Caco-2 (cell line): Measurements from ENCODE around the gene CERKL. TPM values are rescaled to one million over a fixed set of nuclear protein-coding genes. Genes with fewer than 3 reads are reported as not detected.

Source experiments
- BruUV-seq: library from RNA; stranded (reverse); fragments of 400-500 nt; replicated peaks from 2 replicates; lab custom pipeline; 2021; lab: Mats Ljungman, UMichigan
- CTCF ChIA-PET: fragments of 300-600 bp; sonication (Branson Sonifier 250); formaldehyde crosslinking; loops from one replicate; lab custom pipeline; 2022; ENCODE audit warnings: antibody characterized with exemption; lab: Charles Lee
- POLR2A ChIA-PET: fragments of 300-600 bp; sonication (Branson Sonifier 250); formaldehyde crosslinking; loops from one replicate; lab custom pipeline; 2022; ENCODE audit warnings: antibody characterized with exemption; lab: Charles Lee
- DNase-seq, 2 experiments: peaks; one replicate each; pipeline versions ENCODE4 v3.0.0 to v3.0.0-alpha.2; 2020 to 2022
- H3K27me3 ChIP-seq: replicated peaks from 2 replicates; pipeline ENCODE4 v1.6.0; 2011; ENCODE audit warnings: low read length; ENCODE audit not compliant: control insufficient read depth, insufficient read depth
- H3K36me3 ChIP-seq: 2 replicates; pipeline ENCODE4 v1.5.1; 2011; ENCODE audit warnings: low read length; ENCODE audit not compliant: control insufficient read depth, insufficient read depth
- H3K4me1 ChIP-seq: fragments of 250-450 bp; sonication (Bioruptor Pico); 2 replicates; pipeline ENCODE4 v1.5.1; 2020; ENCODE audit warnings: mild to moderate bottlenecking
- H3K4me3 ChIP-seq: 2 replicates; pipeline ENCODE4 v1.5.1; 2011; ENCODE audit warnings: low read depth, mild to moderate bottlenecking, control low read depth, low read length
- H3K9me3 ChIP-seq: fragments of 250-450 bp; sonication (Bioruptor Pico); 2 replicates; pipeline ENCODE4 v1.5.1; 2020; ENCODE audit warnings: mild to moderate bottlenecking, moderate library complexity
- H3K27ac Mint-ChIP-seq: one replicate; pipeline ENCODE4 v1.8.0; 2022; ENCODE audit warnings: mixed read lengths; ENCODE audit not compliant: unreplicated experiment
- H3K27me3 Mint-ChIP-seq: one replicate; pipeline ENCODE4 v1.8.0; 2022; ENCODE audit warnings: mixed read lengths; ENCODE audit not compliant: insufficient read depth, unreplicated experiment
- H3K36me3 Mint-ChIP-seq: one replicate; pipeline ENCODE4 v1.8.0; 2022; ENCODE audit warnings: mild to moderate bottlenecking, mixed read lengths; ENCODE audit not compliant: insufficient read depth, unreplicated experiment
- H3K4me1 Mint-ChIP-seq: one replicate; pipeline ENCODE4 v1.8.0; 2022; ENCODE audit warnings: low read depth, mixed read lengths; ENCODE audit not compliant: unreplicated experiment
- H3K4me3 Mint-ChIP-seq: one replicate; pipeline ENCODE4 v1.8.0; 2022; ENCODE audit warnings: mild to moderate bottlenecking, moderate library complexity, mixed read lengths; ENCODE audit not compliant: unreplicated experiment
- H3K9me3 Mint-ChIP-seq: one replicate; pipeline ENCODE4 v1.8.0; 2022; ENCODE audit warnings: mixed read lengths; ENCODE audit not compliant: unreplicated experiment
- CTCF ChIP-seq, 2 experiments: fragments of 200-600 bp in 1 of 2; IDR thresholded peaks; 1 replicate in 1 of 2; 2 replicates in 1 of 2; pipeline versions ENCODE4 v1.5.1 to v1.8.0; 2011 to 2022; ENCODE audit warnings: antibody characterized with exemption in 1 of 2, control low read depth in 1 of 2, inconsistent platforms in 1 of 2, low read depth in 1 of 2, low read length in 1 of 2, mild to moderate bottlenecking in 1 of 2, moderate library complexity in 1 of 2; ENCODE audit not compliant: insufficient read depth in 1 of 2, severe bottlenecking in 1 of 2, unreplicated experiment in 1 of 2
- intact Hi-C: fragments of 100-400 bp; cut with micrococcal nuclease; formaldehyde crosslinking; loops from one replicate; pipeline ENCODE4 v1.10.0; 2022; ENCODE audit not compliant: unreplicated experiment
- total RNA-seq: library from RNA; stranded (reverse); gene quantifications from 2 replicates; pipeline ENCODE4 v1.2.3, GENCODE V29; 2022

CERKL gene
- total RNA-seq, 1 experiment from 2014 or later, result not detected

GRCh38 chr2:181573140-181573736 lies 83.7 kb downstream of the CERKL start:
- Mint-ChIP-seq H3K4me3 (no peak overlapping the region), H3K27me3 (peaks cover 4% of the 10 kb centered on the region), H3K36me3 (no peaks in the 10 kb centered on the region), H3K27ac (no peak overlapping the region), H3K4me1 (no peaks in the 10 kb centered on the region), H3K9me3 (no peaks in the 10 kb centered on the region)
- intact Hi-C loops, result loop anchor here (1.0 to 10.0 kb wide), 4 partner anchors 142 to 562 kb away; partner anchors contain the start of gene ITPRID2
- peak in 1 of 2 experiments; percentile 49 for DNase-seq
- H3K27me3 ChIP-seq, result no peaks in the 10 kb centered on the region
- ChIA-PET CTCF (interaction anchor here (0.6 to 1.5 kb wide), 4 partner anchors 70 to 296 kb away, joined by 3 to 38 read pairs (median 3); no protein-coding TSS in a partner anchor), POLR2A (no interaction called here)
- no TSS peak for BruUV-seq
- no peak overlapping the region for H3K4me3 ChIP-seq
- TF ChIP-seq CTCF (IDR thresholded peaks at IDR 0.05; ENCODE audit: insufficient read depth in 1 of 2, low read depth in 1 of 2, low read length in 1 of 2, severe bottlenecking in 1 of 2, unreplicated experiment in 1 of 2), result peak in 1 of 2 experiments; percentile 63
- H3K36me3 ChIP-seq, result no peaks in the 10 kb centered on the region
- H3K9me3 ChIP-seq, result no peaks in the 10 kb centered on the region
- H3K4me1 ChIP-seq, result no peaks in the 10 kb centered on the region

DNA sequence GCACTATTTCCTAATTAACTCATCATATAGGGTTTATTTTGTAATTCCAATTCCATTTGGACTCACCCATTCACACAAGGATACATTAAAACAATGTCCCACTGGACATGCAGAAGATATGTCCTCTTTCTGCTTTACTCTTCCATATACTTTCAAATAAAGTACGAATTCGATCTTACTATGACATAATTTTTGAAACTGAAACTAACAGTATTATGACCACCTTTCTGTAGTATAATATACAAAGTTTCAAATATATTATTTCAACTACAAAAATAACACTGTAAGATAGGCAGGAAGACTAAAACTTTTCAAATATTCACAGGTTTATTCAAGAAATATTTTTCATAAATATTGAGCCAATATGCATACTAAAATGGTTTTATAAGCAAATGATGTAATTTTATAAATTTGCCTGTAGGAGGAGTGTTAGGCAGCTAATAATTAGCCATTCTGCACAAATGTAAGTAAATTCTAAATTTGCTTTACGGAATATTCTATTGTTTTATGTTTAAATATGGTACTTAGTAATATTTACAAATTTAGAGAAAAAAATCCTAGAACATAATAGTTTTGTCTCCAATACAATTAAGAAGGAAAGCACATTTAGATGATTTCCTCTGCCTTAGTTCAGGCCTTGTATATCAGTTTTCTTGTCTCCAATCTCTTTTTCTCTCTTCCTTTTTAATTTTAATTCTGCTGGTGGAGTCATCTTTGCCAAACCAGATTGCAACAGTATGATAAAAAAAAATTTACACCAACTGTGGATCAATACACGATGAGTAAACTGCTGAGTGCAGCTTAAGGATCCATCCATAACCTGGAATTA lies 85.9 kb downstream of the CERKL start:
- Histone ChIP-seq H3K4me3 (no peak overlapping the region), H3K9me3 (no peaks in the 10 kb centered on the region), H3K36me3 (no peaks in the 10 kb centered on the region), H3K27me3 (no peaks in the 10 kb centered on the region), H3K4me1 (no peaks in the 10 kb centered on the region)
- TF ChIP-seq CTCF (IDR thresholded peaks at IDR 0.05; ENCODE audit: insufficient read depth in 1 of 2, low read depth in 1 of 2, low read length in 1 of 2, severe bottlenecking in 1 of 2, unreplicated experiment in 1 of 2), result peak; percentile 1 to 33
- no peak for DNase-seq
- ChIA-PET CTCF (interaction anchor here (1.7 kb wide), 1 partner anchor 144 kb away, joined by 16 read pairs; no protein-coding TSS in a partner anchor), POLR2A (no interaction called here)
- no TSS peak for BruUV-seq
- no peaks in the 10 kb centered on the region for H3K4me1 Mint-ChIP-seq
- intact Hi-C loops, result loop anchor here (5.0 to 10.0 kb wide), 3 partner anchors 324 to 564 kb away; partner anchors contain the start of gene ITPRID2
- H3K4me3 Mint-ChIP-seq, result no peak overlapping the region
- no peaks in the 10 kb centered on the region for H3K9me3 Mint-ChIP-seq
- peaks cover 4% of the 10 kb centered on the region for H3K27me3 Mint-ChIP-seq
- no peak overlapping the region for H3K27ac Mint-ChIP-seq
- H3K36me3 Mint-ChIP-seq, result no peaks in the 10 kb centered on the region

GRCh38 chr2:181570059-181570458 lies 86.8 kb downstream of the CERKL start:
- Mint-ChIP-seq H3K27me3 (peaks cover 4% of the 10 kb centered on the region), H3K36me3 (no peaks in the 10 kb centered on the region), H3K4me1 (no peaks in the 10 kb centered on the region), H3K9me3 (no peaks in the 10 kb centered on the region), H3K4me3 (no peak overlapping the region), H3K27ac (no peak overlapping the region)
- intact Hi-C loops, result loop anchor here (5.0 to 10.0 kb wide), 3 partner anchors 325 to 565 kb away; partner anchors contain the start of gene ITPRID2
- TF ChIP-seq CTCF (IDR thresholded peaks at IDR 0.05; ENCODE audit: insufficient read depth in 1 of 2, low read depth in 1 of 2, low read length in 1 of 2, severe bottlenecking in 1 of 2, unreplicated experiment in 1 of 2), result no peak
- DNase-seq, result no peak
- CTCF ChIA-PET, result no interaction called here
- no TSS peak for BruUV-seq
- no peaks in the 10 kb centered on the region for H3K9me3 ChIP-seq
- no peak overlapping the region for H3K4me3 ChIP-seq
- H3K4me1 ChIP-seq, result no peaks in the 10 kb centered on the region
- POLR2A ChIA-PET, result no interaction called here
- no peaks in the 10 kb centered on the region for H3K27me3 ChIP-seq
- no peaks in the 10 kb centered on the region for H3K36me3 ChIP-seq
